GM12872 (cell line): Measurements from ENCODE around the gene RANBP17.
A peak's percentile ranks its signal among the peaks of the same experiment; 100 is the strongest.

Source experiments
- CTCF ChIP-seq: IDR thresholded peaks from 3 replicates; pipeline ENCODE4 v1.5.1; 2011; ENCODE audit warnings: low read depth, mild to moderate bottlenecking, low read length, moderate library complexity; ENCODE audit not compliant: insufficient read depth

Gene RANBP17

GRCh38 chr5:170886210-170886894 lies 24.5 kb downstream of the RANBP17 start:
- TF ChIP-seq CTCF: no peak

- no peak for TF ChIP-seq CTCF
Observed at GRCh38 chr5:170892196-170892595, 30.4 kb downstream of the RANBP17 start.

- TF ChIP-seq CTCF: no peak
Observed at GRCh38 chr5:170894665-170895064, 32.8 kb downstream of the RANBP17 start.

DNA sequence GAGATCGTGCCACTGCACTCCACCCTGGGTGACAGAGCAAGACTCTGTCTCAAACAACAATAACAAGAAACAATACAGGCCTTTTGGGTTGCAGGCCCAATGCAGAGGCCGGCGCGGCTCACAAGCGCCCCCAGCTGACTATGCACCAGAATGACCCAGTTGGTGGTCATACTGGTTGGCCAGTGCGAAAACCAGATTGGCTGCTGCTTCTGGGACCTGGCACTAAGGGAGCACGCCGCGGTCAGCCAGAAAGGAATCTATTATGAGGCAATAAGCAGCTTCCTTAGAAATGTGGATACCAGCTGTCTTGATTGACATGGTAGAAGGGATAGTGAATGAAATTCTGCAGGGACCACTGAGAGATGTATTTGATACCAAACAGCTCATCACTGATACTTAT lies 35.0 kb downstream of the RANBP17 start:
- peak; percentile 61 for TF ChIP-seq CTCF

DNA sequence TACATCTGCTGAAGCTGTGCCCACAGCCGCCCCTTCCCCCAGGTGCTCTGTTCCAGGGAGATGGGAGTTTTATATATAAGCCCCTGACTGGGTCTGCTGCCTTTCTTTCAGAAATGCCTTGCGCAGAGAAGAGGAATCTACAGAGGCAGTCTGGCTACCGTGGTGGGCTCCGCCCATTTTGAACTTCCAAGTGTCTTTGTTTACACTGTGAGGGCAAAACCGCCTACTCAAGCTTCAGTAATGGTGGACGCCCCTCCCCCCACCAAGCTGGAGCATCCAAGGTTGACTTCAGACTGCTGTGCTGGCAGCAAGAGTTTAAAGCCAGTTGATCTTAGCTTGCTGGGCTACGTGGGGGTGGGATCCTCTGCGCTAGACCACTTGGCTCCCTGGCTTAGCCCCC lies 41.3 kb downstream of the RANBP17 start:
- no peak for TF ChIP-seq CTCF

DNA sequence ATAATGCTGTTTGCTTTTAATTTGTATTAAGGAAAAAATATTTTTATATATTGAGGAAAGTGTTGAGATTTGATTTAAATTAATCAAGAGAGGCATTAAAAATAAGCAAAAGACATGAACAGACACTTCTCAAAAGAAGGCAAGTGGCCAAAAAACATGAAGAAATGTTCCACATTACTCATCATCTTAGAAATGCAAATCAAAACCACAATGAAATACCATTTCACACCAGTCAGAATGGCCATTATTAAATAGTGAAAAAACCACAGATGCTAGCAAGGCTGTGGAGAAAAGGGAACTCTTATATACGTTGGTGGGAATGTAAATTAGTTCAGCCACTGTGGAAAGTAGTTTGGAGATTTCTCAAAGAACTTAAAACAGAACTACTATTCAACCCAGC lies 45.9 kb downstream of the RANBP17 start:
- TF ChIP-seq CTCF: no peak

DNA sequence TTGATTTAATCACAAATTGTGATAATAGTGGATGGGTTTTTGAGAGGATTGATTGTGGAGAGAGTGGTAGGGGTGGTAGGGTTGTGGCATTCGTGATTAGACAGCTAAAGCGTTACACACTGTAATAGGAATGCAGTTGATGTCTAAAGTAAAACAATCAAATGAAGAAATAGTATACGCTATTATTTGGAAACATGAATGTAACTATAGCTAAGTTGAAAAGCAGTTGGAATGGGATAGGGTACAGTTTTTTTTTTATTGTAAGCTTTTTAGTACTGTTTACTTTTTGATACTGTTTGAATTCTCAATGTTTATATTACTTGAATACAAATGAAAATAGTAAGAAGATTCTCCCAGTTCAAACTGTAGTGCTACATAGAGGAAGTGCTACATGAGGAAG lies 51.8 kb downstream of the RANBP17 start:
- TF ChIP-seq CTCF: no peak

DNA sequence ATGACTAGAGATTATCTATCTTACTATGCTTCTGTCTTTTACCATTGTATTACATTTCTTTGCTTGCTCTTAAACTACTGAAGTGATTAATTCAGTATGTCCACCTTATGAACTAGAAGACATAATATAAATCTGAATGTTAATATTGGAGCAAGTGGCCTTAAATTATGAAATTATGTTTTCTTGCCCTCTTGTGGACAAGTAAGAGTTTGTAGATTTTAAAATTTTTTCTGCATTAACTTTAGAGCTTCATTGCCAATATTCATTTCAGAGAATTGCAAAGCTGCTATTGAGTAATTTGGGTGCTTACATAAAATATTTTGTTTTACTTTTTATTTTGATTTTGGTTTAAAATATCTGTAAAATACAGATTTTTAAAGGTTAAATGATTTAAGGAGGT lies 55.3 kb downstream of the RANBP17 start:
- no peak for TF ChIP-seq CTCF
